Colonic mucosa (tissue), 4 donors: ENCODE measurements around the gene SLC18A3. TPM values are rescaled to one million over a fixed set of nuclear protein-coding genes. Genes with fewer than 3 reads are reported as not detected.

Experiments
- DNase-seq: peaks from one replicate; pipeline ENCODE4 v3.0.0-alpha.2; 2020
- H3K27ac ChIP-seq: fragments of 200-600 bp; one replicate; pipeline ENCODE4 v1.8.0; 2021
- H3K27me3 ChIP-seq: fragments of 200-600 bp; one replicate; pipeline ENCODE4 v1.8.0; 2021
- H3K36me3 ChIP-seq: fragments of 200-600 bp; one replicate; pipeline ENCODE4 v1.8.0; 2021
- H3K4me1 ChIP-seq: fragments of 200-600 bp; one replicate; pipeline ENCODE4 v1.8.0; 2021; ENCODE audit warnings: mild to moderate bottlenecking
- H3K4me3 ChIP-seq: fragments of 200-600 bp; one replicate; pipeline ENCODE4 v1.8.0; 2021
- H3K9ac ChIP-seq, 2 donors: one replicate each; pipeline ENCODE4 v1.7.0; 2013; ENCODE audit warnings: control low read depth in 2 of 2, low read depth in 2 of 2, low read length in 2 of 2
- H3K9me3 ChIP-seq: fragments of 200-600 bp; one replicate; pipeline ENCODE4 v1.8.0; 2021
- CTCF ChIP-seq: fragments of 200-600 bp; IDR thresholded peaks from one replicate; pipeline ENCODE4 v1.8.0; 2022; ENCODE audit warnings: antibody characterized with exemption, mild to moderate bottlenecking
- intact Hi-C: fragments of 100-400 bp; cut with DNase I; formaldehyde crosslinking; loops from one replicate; pipeline ENCODE4 v1.14.1; 2022
- total RNA-seq, 2 donors: library from RNA; stranded (reverse); fragmentation: NEBNext Ultra II Directional in 1 of 2; extraction: Animal tissue kit (Norgen Biotek cat#: 25700) in 1 of 2; gene quantifications; one replicate each; pipeline ENCODE4 v1.2.1, GENCODE V29; 2021
- donor health status: healthy.
- donor health status: DM: no; HTN: no; CAD: no.
- donor health status: DM: no; HTN: no; CAD: no.

Gene SLC18A3
- total RNA-seq, 2 donors from 2014 or later, result 0.42 TPM; not detected in 1

DNA sequence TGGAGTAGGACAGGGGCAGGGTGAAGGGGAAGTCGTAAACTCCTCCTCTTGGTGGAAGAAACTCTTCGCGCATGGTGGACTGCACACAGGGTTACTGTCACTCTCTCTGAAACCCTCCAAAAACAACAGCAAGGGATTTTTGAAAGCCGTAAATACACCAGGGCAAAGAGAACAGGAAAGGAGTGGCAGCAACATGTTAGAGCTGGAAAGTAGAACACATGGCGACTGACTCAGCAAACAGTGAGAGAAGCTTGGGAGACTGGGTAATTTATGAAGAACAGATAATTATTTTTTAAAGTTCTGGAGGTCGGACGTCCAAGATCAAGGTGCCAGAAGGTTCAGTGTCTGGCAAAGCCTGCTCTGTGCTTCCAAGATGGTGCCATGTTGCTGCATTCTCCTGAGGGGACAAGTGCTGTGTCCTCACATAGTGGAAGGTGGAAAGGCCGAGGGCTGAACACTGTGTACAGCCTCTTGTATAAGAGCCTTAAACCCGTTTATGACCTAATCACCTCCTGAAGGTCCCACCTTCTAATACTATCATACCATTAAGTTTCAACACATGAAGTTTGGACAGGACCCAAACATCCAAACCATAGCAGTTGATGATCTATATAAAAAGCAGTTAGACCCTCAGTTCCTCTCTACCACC is 46.9 kb downstream of the SLC18A3 start:
- no peak overlapping the region for H3K4me3 ChIP-seq
- intact Hi-C loops, result no loop called here
- no peak for DNase-seq
- H3K9ac ChIP-seq, result no peak overlapping the region
- no peak for TF ChIP-seq CTCF
- no peaks in the 10 kb centered on the region for H3K27me3 ChIP-seq
- H3K4me1 ChIP-seq, result no peaks in the 10 kb centered on the region
- no peak overlapping the region for H3K27ac ChIP-seq
- no peaks in the 10 kb centered on the region for H3K36me3 ChIP-seq
- H3K9me3 ChIP-seq, result no peaks in the 10 kb centered on the region

DNA sequence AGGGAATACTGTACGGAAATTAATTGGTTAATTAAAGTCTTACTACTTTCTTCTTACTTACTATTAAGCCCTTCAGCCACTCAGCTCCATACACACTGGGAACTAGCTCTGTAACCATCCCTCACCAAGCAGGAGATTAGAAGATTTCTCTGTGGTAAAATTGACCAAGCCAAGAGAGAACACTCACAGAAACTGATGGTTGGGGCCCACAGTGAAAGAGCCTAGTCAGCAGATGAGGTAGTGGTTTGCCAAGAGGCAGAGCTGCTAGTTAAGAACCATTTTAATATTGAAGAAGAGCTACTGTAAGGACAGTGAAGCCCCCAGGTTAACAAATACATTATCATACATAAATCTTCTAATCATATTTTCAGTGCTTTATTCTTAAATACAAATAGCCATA is 47.5 kb downstream of the SLC18A3 start:
- Histone ChIP-seq H3K4me1 (no peaks in the 10 kb centered on the region), H3K27ac (no peak overlapping the region), H3K4me3 (no peak overlapping the region), H3K9me3 (no peaks in the 10 kb centered on the region), H3K27me3 (no peaks in the 10 kb centered on the region), H3K9ac (no peak overlapping the region), H3K36me3 (no peaks in the 10 kb centered on the region)
- intact Hi-C loops, result no loop called here
- TF ChIP-seq CTCF, result no peak
- no peak for DNase-seq

GRCh38 chr10:49661140-49661856 is 51.2 kb downstream of the SLC18A3 start:
- no peak for TF ChIP-seq CTCF
- Histone ChIP-seq H3K4me1 (no peaks in the 10 kb centered on the region), H3K36me3 (no peaks in the 10 kb centered on the region), H3K27me3 (no peaks in the 10 kb centered on the region), H3K4me3 (no peak overlapping the region), H3K9me3 (no peaks in the 10 kb centered on the region), H3K27ac (no peak overlapping the region), H3K9ac (no peak overlapping the region)
- DNase-seq, result no peak
- intact Hi-C loops, result no loop called here

Other genes starting within 250 kb of the SLC18A3 start
- under 1 TPM in 1 of 2 donors, not detected in 1; 0.16 TPM for gene DRGX, start 214.2 kb upstream of the SLC18A3 start, total RNA-seq
- gene ERCC6, start 71.2 kb upstream of the SLC18A3 start, total RNA-seq, result 10 to 100 TPM; 16.4 to 18.0 TPM
- gene CHAT, start 3.7 kb downstream of the SLC18A3 start, total RNA-seq, result 1 to 10 TPM in 1 of 2 donors, under 1 TPM in 1; 0.16 to 1.2 TPM
- gene C10orf53, start 69.3 kb downstream of the SLC18A3 start, total RNA-seq, result not detected
- 1 to 10 TPM in 1 of 2 donors, under 1 TPM in 1; 0.79 to 3.2 TPM for gene OGDHL, start 152.0 kb downstream of the SLC18A3 start, total RNA-seq